D341Med (cell line): Measurements from ENCODE around the gene TMEM170B.

Source experiments
- DNase-seq: peaks from one replicate; pipeline ENCODE4 v3.0.0; 2012; ENCODE audit warnings: low spot score

The TMEM170B gene

GRCh38 chr6:11616200-11616611 is 78.7 kb downstream of the TMEM170B start:
- no peak for DNase-seq

GRCh38 chr6:11618533-11618932 is 81.0 kb downstream of the TMEM170B start:
- DNase-seq, result no peak

DNA sequence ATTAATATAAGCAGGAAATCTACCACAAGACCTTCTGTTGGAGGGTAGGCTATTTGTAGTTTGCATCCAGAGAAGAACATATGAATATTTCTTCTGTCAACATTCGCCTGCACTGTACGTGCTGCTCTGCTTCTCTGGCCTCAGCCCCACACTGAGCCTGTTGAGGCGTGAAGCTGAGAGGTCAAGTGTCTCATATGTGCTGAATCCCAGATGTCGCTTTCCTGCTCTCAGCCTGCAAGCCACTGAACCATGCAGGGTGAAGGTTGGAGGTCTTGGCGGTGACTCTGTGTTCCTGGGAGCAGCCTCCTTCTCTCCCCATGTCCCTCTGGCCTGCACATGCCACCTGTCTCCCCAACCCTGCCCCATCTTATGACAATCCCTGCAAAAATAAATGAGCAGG is 83.6 kb downstream of the TMEM170B start:
- no peak for DNase-seq

DNA sequence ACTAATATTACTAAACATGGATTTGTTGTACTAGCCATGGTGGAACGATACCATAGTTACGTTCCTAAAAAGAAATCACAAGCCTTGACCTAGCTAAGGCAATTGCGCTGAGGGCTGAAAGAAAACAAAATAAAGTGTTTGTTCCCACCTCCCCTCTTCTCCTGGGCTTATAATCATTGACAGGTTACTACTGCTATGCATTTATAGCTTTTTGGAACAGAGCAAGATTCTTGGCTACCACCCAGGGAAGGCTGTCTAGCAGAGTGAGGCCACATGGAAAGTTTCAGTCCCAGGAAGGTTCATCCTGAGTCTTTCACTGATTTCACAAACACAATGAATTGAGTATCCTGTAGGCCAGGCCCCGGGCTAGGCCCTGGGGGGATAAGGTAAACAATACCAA is 84.6 kb downstream of the TMEM170B start:
- DNase-seq, result no peak

DNA sequence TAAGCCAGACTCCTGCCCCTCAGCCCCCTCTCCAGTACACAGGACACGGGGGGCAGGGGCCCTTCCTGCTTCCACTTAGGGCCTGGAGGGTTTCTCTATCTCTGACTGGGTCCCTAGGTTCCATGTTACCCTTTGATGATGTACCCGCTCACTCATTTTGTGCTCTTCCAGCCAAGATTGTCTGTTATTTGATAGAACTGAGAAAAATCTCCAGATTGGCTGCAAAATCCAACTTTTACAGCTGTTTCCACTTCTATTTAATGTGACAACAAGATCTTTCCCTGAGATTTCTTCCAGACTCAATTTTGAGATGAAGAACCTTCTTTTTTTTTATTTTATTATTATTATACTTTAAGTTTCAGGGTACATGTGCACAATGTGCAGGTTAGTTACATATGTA is 85.7 kb downstream of the TMEM170B start:
- no peak for DNase-seq

DNA sequence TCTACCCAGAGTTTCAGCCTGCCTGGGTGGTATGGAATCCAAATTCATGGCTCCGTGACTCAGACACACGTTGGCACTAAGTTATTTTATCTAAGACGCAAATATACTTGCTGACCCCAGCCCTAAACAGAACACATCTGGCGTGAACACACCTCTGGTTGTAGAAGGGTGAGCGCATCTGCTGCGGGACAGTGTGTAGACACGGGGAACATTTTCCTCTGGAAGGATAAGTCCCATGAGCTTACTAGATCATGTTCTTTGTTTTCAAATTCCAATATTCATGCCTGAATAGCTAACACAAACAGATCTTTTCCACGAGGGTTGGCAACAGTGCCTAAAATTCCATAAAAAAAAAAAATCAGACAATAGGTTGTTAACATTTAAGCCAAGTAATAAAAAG is 87.8 kb downstream of the TMEM170B start:
- DNase-seq, result no peak

- no peak for DNase-seq
Measured at GRCh38 chr6:11626356-11626755, 88.8 kb downstream of the TMEM170B start.

DNA sequence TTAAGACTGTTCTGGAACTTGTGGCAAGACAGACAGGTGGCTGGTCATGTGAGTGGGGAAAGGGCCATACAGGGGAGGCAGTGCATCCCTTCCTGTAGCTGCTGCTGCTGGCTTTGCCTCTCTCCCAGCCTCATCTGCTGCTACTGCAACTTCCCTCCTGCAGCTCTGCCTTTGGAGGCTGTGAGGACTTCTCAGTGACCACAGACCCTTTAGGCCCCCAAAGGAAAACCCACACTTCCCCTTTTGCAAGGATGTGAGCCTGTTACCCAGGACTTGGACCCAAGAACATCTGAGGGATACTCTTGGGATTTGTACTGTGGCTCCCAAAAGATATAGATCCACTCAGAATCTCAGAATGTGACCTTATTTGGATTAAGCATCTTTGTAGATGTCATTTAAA is 91.0 kb downstream of the TMEM170B start:
- no peak for DNase-seq

DNA sequence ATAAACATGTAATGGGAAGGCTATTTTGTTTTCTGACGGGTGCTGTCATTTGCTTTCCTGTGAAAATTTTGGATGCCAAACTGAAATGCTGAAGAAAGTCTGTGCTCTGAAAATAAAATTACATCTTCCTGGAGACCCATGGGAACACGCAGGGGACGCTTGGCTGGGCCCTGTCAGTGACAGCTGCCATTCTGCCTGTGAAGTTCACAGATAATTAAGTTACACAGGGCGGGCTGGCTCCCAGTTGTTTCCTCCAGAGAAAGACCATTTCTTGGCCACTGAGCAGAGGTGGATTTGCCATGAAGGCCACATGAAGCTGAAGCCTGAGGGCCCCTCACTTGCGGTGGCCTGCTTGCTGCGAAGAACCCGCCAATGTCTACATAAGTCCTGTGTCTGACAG is 93.5 kb downstream of the TMEM170B start:
- no peak for DNase-seq

- DNase-seq, result no peak
Measured at GRCh38 chr6:11631539-11631938, 94.0 kb downstream of the TMEM170B start.

DNA sequence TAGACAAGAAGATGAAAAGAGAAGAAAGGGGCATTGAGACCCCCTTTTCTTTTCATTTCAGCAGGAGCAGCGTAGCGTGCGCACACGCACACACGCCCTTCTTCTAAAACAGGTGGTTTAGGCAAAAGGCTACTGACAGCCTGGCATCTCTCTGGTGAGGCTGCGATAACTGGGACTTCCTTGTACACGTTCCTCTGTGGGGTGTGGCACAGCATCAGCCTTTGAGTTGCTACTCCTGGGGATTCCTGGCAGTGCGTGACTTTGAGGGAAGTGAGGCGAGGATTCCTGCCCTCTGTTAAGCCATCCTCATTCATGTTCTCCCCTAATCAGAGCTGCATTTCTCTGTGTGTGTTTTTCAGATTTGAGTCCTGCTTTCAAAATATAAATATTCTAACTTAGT is 94.7 kb downstream of the TMEM170B start:
- DNase-seq, result no peak

DNA sequence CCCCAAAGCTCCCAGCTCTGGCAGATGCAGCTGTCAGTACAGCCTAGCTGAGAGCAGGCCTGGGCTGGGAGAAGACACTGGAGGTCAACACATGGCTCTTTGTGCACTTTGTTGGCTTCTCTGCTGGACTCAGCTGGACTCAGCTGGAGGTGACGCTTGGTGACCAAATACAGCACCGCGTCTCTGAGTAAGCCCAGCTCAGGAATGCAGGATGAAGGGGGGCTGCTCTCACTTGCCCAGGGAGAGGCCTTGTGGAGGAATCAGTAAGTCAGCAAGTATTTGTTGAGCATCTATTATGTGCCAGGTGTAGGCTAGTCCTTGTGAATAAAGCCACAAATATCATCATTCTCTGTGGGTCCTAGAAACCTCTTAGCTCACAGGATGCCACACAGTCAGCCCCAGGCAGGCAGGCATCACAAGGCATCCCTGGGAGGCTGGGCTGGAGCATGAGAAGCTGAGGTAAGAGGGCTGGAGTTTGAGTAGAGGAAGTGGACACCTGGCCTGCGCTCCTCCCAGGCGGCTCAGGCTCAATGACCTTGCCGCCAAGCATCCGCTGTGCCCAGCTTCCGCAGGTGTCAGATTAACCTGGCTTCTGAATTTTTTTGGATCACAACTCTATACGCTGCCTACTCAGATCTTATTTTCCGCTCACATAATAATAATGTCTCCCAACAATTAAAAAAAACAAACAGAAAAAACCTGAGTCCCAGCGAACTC is 95.4 kb downstream of the TMEM170B start:
- no peak for DNase-seq
